Measurements from ENCODE around the gene TMEM200B. TPM values are rescaled to one million over a fixed set of nuclear protein-coding genes. Genes with fewer than 3 reads are reported as not detected.

TMEM200B gene
- total and polyA plus RNA-seq, 2 of the 4 experiments (the other 2 are of a cell fraction), result 4.8 to 6.2 TPM

GRCh38 chr1:29128739-29129138, 5.0 kb upstream of the TMEM200B start:
- ChIA-PET POLR2A (ENCODE audit: unreplicated experiment) (no interaction called here), CTCF (interaction anchor here (0.5 kb wide), 1 partner anchor 65 kb away, joined by 4 read pairs; no protein-coding TSS in a partner anchor)
- H2AK5ac ChIP-seq (ENCODE audit: low read depth, low read length), result no peak overlapping the region
- no peaks in the 10 kb centered on the region for H3K79me1 ChIP-seq (ENCODE audit: low read depth in 1 of 2, low read length in 2 of 2)
- H3K4me3 ChIP-seq (ENCODE audit: insufficient read depth, low read depth, low read length), result no peak overlapping the region
- no peak overlapping the region for H2BK120ac ChIP-seq (ENCODE audit: low read depth, low read length)
- no peak overlapping the region for H2BK20ac ChIP-seq (ENCODE audit: low read depth, low read length)
- in situ Hi-C loops (cut with MboI; ENCODE audit: low sequenced_read_pairs) (no loop called here), intact Hi-C loops (cut with micrococcal nuclease) (no loop called here), dilution Hi-C loops (cut with HindIII; ENCODE audit: low sequenced_read_pairs, unreplicated experiment) (no loop called here)
- no peak overlapping the region for H2BK15ac ChIP-seq (ENCODE audit: low read depth, low read length)
- no peak overlapping the region for H2AFZ ChIP-seq (replicated peaks; ENCODE audit: low read length, poor library complexity)
- no peaks in the 10 kb centered on the region for H3K9me1 ChIP-seq (ENCODE audit: insufficient read depth, low read length)
- no peak for DNase-seq
- H3K27ac ChIP-seq (ENCODE audit: insufficient read depth, low read length), result no peak overlapping the region
- H4K8ac ChIP-seq (ENCODE audit: low read depth in 2 of 2, low read length in 2 of 2), result no peak overlapping the region
- no peak overlapping the region for H3K9ac ChIP-seq (ENCODE audit: low read depth, low read length)
- H4K20me1 ChIP-seq (ENCODE audit: insufficient read depth, low read length), result no peaks in the 10 kb centered on the region
- no peaks in the 10 kb centered on the region for H3K36me3 ChIP-seq (ENCODE audit: control insufficient read depth, insufficient read depth, low read length)
- WGBS, 2 experiments (ENCODE audit: extremely low coverage in 2 of 2, insufficient read length in 1 of 2), result 100% methylated on average over 1 of the region's 6 CpGs; no CpG with 5 or more reads in 1 of the 2 experiments
- TF ChIP-seq CTCF (conservative IDR thresholded peaks at IDR 0.05; ENCODE audit: low read depth, low read length) (no peak), CHD1 (IDR thresholded peaks at IDR 0.05; ENCODE audit: low read depth, low read length) (no peak), CEBPB (IDR thresholded peaks at IDR 0.05; ENCODE audit: low read depth, low read length) (no peak), SMC3 (IDR thresholded peaks at IDR 0.05; ENCODE audit: low read depth, low read length) (no peak), MAFK (IDR thresholded peaks at IDR 0.05; ENCODE audit: low read depth, low read length) (no peak), RCOR1 (IDR thresholded peaks at IDR 0.05; ENCODE audit: insufficient replicate concordance, low read length) (no peak), BHLHE40 (IDR thresholded peaks at IDR 0.05; ENCODE audit: low read depth, low read length) (no peak), NFE2L2 (IDR thresholded peaks at IDR 0.05; ENCODE audit: low read depth, low read length) (no peak), RFX5 (IDR thresholded peaks at IDR 0.05; ENCODE audit: low read depth, low read length) (no peak), POLR2A (IDR thresholded peaks at IDR 0.05; ENCODE audit: low read depth, low read length) (no peak), MAZ (IDR thresholded peaks at IDR 0.05; ENCODE audit: borderline replicate concordance, low read depth, low read length) (no peak), RAD21 (IDR thresholded peaks at IDR 0.05; ENCODE audit: low read length) (no peak), ELK1 (IDR thresholded peaks at IDR 0.05; ENCODE audit: borderline replicate concordance, low read depth, low read length) (no peak), USF2 (IDR thresholded peaks at IDR 0.05; ENCODE audit: low read depth, low read length) (no peak), FOS (IDR thresholded peaks at IDR 0.05; ENCODE audit: low read depth, low read length) (no peak)
- no peak overlapping the region for H2BK5ac ChIP-seq (ENCODE audit: low read depth, low read length, poor library complexity, severe bottlenecking)
- no peak overlapping the region for H4K5ac ChIP-seq (ENCODE audit: low read depth, low read length)
- no peak overlapping the region for H2AK9ac ChIP-seq (replicated peaks; ENCODE audit: low read depth, low read length, poor library complexity)
- H4K91ac ChIP-seq (ENCODE audit: insufficient read depth, low read depth, low read length), result no peak overlapping the region
- no peaks in the 10 kb centered on the region for H3K27me3 ChIP-seq (ENCODE audit: control insufficient read depth, insufficient read depth, low read length)
- no peak for ATAC-seq (ENCODE audit: low read depth)
- no peak overlapping the region for H3K23ac ChIP-seq (ENCODE audit: low read depth, low read length)
- no TSS peak for BruUV-seq (replicated peaks)
- no peak overlapping the region for H3K56ac ChIP-seq (ENCODE audit: extremely low read depth, insufficient read depth, low read length)
- peaks cover 5% of the 10 kb centered on the region; the same call in 1 of the 2 replicates for H3K4me1 ChIP-seq (ENCODE audit: control insufficient read depth, insufficient read depth, low read length)
- no peak overlapping the region for H3K4ac ChIP-seq (ENCODE audit: low read depth, low read length)
- H3K18ac ChIP-seq (ENCODE audit: low read depth, low read length), result no peak overlapping the region
- no peak overlapping the region for H3K14ac ChIP-seq (replicated peaks; ENCODE audit: low read depth, low read length)
- no peaks in the 10 kb centered on the region for H3K9me3 ChIP-seq (ENCODE audit: control insufficient read depth, insufficient read depth, low read length)
- no peak overlapping the region for H3K4me2 ChIP-seq (ENCODE audit: low read depth, low read length)

All from IMR-90 (cell line).